Adipocyte (in vitro differentiated cells): ENCODE measurements around the gene NPC1.
"Not testable (repeated sequence)": the region's sequence is repeated elsewhere in the genome, so short reads cannot be mapped to it uniquely, and the experiment has no call there.

Experiments used
- DNase-seq: peaks from one replicate; pipeline ENCODE4 v3.0.0-alpha.2; 2015; ENCODE audit warnings: low read depth
- H3K27me3 ChIP-seq: replicated peaks from 2 replicates; pipeline ENCODE4 v1.7.0; 2013; ENCODE audit warnings: mild to moderate bottlenecking, low read length, moderate library complexity; ENCODE audit not compliant: control insufficient read depth, insufficient read depth
- H3K36me3 ChIP-seq: 2 replicates; pipeline ENCODE4 v1.7.0; 2013; ENCODE audit warnings: low read length, mild to moderate bottlenecking, moderate library complexity; ENCODE audit not compliant: control insufficient read depth, insufficient read depth, severe bottlenecking
- H3K4me1 ChIP-seq: 2 replicates; pipeline ENCODE4 v1.7.0; 2013; ENCODE audit warnings: mild to moderate bottlenecking, low read length, moderate library complexity; ENCODE audit not compliant: control insufficient read depth, insufficient read depth
- H3K4me3 ChIP-seq: 2 replicates; pipeline ENCODE4 v1.7.0; 2013; ENCODE audit warnings: mild to moderate bottlenecking, low read length, moderate library complexity
- H3K9ac ChIP-seq: 2 replicates; pipeline ENCODE4 v1.7.0; 2013; ENCODE audit warnings: mild to moderate bottlenecking, low read length, moderate library complexity
- H3K9me3 ChIP-seq: 2 replicates; pipeline ENCODE4 v1.7.0; 2013; ENCODE audit warnings: mild to moderate bottlenecking, low read length, moderate library complexity; ENCODE audit not compliant: control insufficient read depth

Gene NPC1

DNA sequence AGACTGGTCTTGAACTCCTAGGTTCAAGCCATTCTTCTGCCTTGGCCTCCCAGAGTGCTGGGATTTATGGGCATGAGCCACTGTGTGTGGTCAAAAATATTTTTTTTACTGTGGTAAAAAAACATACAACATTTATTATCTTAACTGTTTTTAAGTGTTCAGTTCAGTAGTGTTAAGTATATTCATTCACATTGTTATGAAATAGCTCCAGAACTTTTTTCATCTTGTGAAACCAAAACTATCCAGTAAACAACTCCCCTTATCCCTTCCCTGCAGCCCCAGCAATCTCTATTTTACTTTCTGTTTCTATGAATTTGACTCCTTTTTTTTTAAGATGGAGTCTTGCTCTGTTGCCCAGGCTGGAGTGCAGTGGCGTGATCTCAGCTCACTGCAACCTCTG is 73.7 kb downstream of the NPC1 start:
- peaks cover 54% of the 10 kb centered on the region for H3K36me3 ChIP-seq

DNA sequence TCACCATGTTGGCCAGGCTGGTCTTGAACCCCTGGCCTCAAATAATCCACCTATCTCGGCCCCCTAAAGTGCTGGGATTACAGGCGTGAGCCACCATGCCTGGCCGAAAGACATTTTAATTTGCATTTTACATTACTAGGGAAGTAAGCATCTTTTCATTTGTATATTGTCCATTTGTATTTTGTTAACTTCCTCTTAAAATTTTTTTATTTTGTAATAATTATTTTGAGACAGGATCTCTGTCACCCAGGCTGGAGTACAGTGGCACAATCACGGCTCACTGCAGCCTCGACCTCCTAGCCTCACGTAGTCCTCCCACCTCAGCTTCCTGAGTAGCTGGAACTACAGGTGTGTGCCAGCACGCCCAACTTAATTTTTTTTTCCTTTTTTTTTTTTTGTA is 74.1 kb downstream of the NPC1 start:
- H3K9me3 ChIP-seq, H3K4me3 ChIP-seq, H3K27me3 ChIP-seq, H3K9ac ChIP-seq, DNase-seq: not testable (repeated sequence)
- Histone ChIP-seq H3K36me3 (peaks cover 52% of the 10 kb centered on the region), H3K4me1 (peaks cover 19% of the 10 kb centered on the region)

More for the DNA sequence above, 73.7 kb downstream of the NPC1 start:
- Histone ChIP-seq H3K9ac (no peak overlapping the region), H3K27me3 (no peaks in the 10 kb centered on the region), H3K4me3 (no peak overlapping the region), H3K4me1 (peaks cover 19% of the 10 kb centered on the region), H3K9me3 (no peaks in the 10 kb centered on the region)
- DNase-seq = peak; percentile 69

DNA sequence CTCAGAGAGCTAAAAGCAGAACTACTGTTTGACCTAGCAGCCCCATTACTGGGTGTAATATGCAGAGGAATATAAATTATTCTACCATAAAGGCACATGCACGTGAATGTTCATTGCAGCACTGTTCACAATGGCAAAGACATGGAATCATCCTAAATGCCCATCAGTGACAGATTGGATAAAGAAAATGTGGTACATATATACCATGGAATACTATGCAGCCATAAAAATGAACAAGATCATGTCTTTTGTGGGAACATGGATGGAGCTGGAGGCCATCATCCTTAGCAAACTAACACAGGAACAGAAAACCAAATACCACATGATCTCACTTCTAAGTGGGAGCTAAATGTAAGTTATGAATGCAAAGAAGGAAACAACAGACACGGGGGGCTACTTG is 75.4 kb downstream of the NPC1 start:
- H3K9me3 ChIP-seq, DNase-seq, H3K4me3 ChIP-seq, H3K27me3 ChIP-seq, H3K9ac ChIP-seq: not testable (repeated sequence)
- H3K36me3 ChIP-seq = peaks cover 49% of the 10 kb centered on the region
- peaks cover 14% of the 10 kb centered on the region for H3K4me1 ChIP-seq

DNA sequence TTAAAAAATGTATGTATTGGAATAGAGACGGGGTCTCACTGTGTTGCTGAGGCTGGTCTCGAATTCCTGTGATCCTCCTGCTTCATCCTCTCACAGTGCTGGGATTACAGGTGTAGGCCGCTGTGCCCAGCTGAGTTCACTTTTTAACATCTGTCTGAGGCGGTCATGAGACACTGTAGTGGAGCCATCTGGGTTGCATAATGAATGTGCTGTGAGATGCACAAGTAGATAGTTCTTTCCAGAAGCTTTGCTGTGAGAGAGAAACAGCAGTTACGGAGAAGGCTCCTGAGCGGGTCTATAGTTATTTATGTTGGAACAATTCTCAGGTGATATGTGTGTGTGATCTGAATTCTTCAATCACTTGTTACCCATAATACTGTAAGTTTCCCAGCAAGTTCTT is 79.9 kb downstream of the NPC1 start:
- no peak for DNase-seq
- Histone ChIP-seq H3K4me3 (no peak overlapping the region), H3K4me1 (peaks cover 21% of the 10 kb centered on the region), H3K36me3 (peaks cover 40% of the 10 kb centered on the region), H3K27me3 (no peaks in the 10 kb centered on the region), H3K9ac (peak overlapping the region; percentile 10), H3K9me3 (no peaks in the 10 kb centered on the region)

DNA sequence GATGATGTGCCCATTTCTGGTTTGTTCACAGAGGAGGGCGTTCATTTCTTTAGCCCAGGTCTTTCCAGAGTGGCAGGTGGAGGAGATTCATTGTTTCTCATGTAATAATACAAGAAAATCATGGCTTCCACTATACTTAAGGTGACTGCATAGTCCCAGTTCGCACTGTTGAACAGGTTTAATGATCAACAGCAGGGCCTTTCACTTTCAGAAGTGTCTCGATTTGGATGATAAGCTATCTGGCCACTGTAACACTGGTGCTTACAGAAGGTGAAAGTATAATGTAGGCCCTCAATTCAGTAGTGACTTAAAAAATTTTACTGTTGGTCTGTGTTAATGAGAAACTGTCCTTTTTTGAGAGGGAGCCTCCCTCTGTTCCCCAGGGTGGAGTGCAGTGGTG is 81.6 kb downstream of the NPC1 start:
- no peak for DNase-seq
- Histone ChIP-seq H3K9ac (peak overlapping the region; percentile 94), H3K4me1 (peaks cover 21% of the 10 kb centered on the region), H3K4me3 (peak overlapping the region; percentile 94), H3K36me3 (peaks cover 23% of the 10 kb centered on the region), H3K27me3 (no peaks in the 10 kb centered on the region), H3K9me3 (no peaks in the 10 kb centered on the region)

DNA sequence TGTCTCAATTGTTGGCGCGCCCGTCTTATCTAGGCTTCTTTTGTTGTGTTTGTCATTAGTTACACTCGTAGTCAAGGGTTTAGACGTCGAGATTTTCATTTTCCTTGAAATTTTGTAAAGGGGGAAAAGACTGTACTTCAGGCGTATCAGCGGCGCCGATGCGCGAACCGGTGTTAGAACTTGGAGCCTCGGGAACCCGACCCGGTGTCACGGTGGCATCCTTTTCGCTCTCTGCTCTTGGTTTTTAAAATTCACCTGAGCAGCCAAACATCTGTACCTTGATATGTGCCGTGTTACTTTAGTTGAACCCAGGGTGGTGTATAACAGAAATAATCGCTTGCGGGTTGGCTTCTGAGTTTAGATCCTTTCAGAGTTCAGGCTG is 82.4 kb downstream of the NPC1 start:
- DNase-seq = peak; percentile 44

DNA sequence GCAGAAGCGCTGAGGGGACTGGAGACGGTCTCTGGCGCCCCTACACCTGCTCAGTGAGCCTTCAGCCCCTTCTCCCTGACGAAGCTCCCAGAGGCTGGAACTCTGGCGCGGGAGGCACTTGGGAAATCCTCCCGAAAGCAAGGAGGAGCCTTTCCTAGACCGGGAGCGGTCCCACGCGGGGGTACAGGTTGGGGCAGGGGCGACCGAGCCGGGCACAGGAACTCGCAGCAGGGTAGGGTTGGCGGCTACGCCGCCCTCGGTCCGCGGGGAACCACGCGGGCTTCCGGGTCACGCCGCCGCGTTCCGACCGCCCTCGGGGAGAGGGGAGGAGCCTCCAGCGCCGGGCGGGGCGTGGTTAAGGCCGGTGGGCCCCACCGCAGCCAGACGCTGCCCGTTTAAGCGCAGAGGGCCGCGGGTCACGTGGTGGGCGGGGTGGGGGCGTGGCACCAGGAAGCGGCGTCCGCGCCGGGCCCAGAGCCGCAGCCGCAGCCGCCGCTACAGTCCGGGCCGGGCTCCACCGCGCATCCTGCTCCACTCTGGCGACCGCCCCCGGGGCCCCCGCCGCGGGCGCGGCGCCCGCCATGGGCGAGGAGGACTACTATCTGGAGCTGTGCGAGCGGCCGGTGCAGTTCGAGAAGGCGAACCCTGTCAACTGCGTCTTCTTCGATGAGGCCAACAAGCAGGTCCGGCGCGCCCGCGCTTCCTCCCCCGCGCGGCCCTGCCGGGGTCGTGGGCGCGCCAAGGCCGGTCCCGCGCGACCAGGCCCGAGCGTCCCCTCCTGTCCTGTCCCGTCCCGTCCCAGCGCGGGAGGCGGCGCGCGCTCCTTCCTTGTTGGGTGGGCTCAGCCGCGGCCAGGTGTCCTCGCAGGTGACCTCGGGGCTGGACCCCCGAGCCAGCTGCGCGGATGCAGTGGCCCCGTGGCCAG is 83.0 kb downstream of the NPC1 start, which contains the start of gene RMC1:
TSS of gene RMC1 (plus strand) at position 474 of the 925 bp plus-strand sequence. CDS start at position 582, 108 bp downstream.
- DNase-seq = peak; percentile 99
- Histone ChIP-seq H3K36me3 (peaks cover 16% of the 10 kb centered on the region), H3K9ac (peak within 1 kb of the TSS; percentile 94), H3K4me1 (peaks cover 21% of the 10 kb centered on the region), H3K27me3 (no peaks in the 10 kb centered on the region), H3K9me3 (no peaks in the 10 kb centered on the region), H3K4me3 (peak within 1 kb of the TSS; percentile 94)

More for the DNA sequence above, 82.4 kb downstream of the NPC1 start:
- Histone ChIP-seq H3K9ac (peak overlapping the region; percentile 94), H3K27me3 (no peaks in the 10 kb centered on the region), H3K4me3 (peak overlapping the region; percentile 94), H3K4me1 (peaks cover 21% of the 10 kb centered on the region), H3K36me3 (peaks cover 20% of the 10 kb centered on the region), H3K9me3 (no peaks in the 10 kb centered on the region)

DNA sequence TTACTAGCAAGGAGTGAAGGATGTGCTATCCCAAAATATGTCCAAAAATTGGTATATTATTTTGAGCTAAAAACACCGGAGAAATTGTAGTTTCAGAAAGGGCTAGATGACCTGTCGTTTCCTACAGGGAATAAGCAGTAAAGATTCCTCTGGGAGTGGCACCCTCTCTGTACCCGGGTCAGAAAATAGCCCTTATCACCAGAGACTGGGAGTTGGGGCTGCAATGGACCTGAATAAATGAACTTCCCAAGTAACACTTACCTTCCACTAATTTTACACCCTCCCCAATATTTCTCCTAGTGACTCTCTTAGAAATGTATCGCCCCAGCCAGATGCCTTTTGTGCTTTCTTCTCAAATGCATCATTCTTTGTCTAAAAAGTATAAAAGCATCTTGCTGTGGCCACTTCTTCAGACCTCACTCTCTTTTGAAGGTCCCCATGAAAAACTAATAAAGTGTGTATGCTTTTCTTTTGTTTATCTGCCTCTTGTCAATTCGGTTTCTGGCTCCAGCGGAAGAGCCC is 83.7 kb downstream of the NPC1 start:
- peaks cover 10% of the 10 kb centered on the region for H3K36me3 ChIP-seq
- no peak for DNase-seq

DNA sequence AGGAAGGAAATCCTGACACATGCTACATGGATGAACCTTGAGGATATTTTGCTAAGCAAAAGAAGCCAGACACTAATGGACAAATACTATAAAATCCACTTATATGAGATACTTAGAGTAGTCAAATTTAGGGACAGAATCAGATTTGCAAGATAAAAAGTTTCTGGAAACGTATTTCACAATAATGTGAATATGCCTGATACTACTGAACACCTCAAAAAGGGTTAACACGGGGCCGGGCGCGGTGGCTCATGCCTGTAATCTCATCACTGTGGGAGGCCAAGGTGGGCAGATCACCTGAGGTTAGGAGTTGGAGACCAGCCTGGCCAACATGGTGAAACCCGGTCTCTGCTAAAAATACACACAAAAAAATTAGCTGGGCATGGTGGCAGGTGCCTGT is 84.7 kb downstream of the NPC1 start:
- peaks cover 4% of the 10 kb centered on the region for H3K36me3 ChIP-seq
- H3K4me3 ChIP-seq = no peak overlapping the region
- no peak overlapping the region for H3K9ac ChIP-seq
- peaks cover 21% of the 10 kb centered on the region for H3K4me1 ChIP-seq
- H3K27me3 ChIP-seq = no peaks in the 10 kb centered on the region
- no peaks in the 10 kb centered on the region for H3K9me3 ChIP-seq
- DNase-seq = no peak

More for the DNA sequence above, 83.7 kb downstream of the NPC1 start:
- no peaks in the 10 kb centered on the region for H3K27me3 ChIP-seq
- H3K9ac ChIP-seq = peak overlapping the region; percentile 94
- H3K9me3 ChIP-seq = no peaks in the 10 kb centered on the region
- peak overlapping the region; percentile 94 for H3K4me3 ChIP-seq
- H3K4me1 ChIP-seq = peaks cover 21% of the 10 kb centered on the region

DNA sequence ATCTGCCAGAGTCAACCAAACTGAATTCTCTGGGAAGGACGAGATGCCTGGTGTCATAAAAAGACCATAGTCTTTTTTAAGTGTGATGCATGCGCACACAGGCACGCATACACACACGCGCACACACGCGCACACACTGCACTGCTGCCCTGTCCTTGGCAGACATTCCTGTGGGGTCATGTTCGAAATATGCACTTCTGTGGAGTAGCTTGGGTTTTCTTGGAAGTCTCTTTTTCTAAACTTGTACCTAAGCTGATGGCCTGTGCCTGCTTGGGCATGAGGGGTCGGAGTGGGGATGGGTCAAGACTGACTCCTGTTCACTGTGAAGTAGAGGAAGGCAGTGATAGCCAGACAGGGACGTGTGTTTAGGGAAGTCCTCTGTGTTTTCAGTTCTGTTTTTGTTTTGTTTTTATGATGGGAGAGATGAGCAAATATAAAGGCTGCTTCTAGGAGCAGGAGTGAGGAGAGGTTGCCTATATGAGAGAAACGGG is 87.0 kb downstream of the NPC1 start:
- peaks cover 9% of the 10 kb centered on the region for H3K4me1 ChIP-seq
- no peak overlapping the region for H3K4me3 ChIP-seq
- H3K9ac ChIP-seq = no peak overlapping the region
- H3K27me3 ChIP-seq = no peaks in the 10 kb centered on the region
- H3K9me3 ChIP-seq = no peaks in the 10 kb centered on the region
- no peaks in the 10 kb centered on the region for H3K36me3 ChIP-seq
- no peak for DNase-seq

DNA sequence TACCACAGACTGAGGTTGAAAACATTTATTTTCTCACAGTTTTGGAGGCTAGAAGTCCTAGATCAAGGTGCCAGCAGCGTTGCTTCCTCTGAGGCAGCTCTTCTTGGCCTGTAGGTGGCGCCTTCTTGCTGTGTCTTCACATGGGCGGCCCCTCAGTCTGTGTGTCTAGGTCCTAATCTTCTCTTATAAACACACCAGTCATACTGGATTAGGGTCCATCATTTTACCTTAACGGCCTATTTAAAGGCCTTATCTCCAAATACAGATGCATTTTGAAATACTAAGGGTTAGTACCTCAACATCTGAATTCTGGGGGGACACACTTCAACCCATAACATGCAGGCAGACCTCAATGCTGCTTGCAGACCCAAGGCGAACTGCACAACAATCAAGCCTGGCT is 87.4 kb downstream of the NPC1 start:
- Histone ChIP-seq H3K4me1 (peaks cover 6% of the 10 kb centered on the region), H3K9ac (no peak overlapping the region), H3K9me3 (no peaks in the 10 kb centered on the region), H3K27me3 (no peaks in the 10 kb centered on the region), H3K36me3 (no peaks in the 10 kb centered on the region), H3K4me3 (no peak overlapping the region)
- DNase-seq = peak; percentile 90
